Peyer's patch (tissue), 4 donors: ENCODE measurements around the gene RPA3.

ENCODE experiments used
- POLR2A ChIP-seq, 2 donors: fragments of 450-650 bp; IDR thresholded peaks; one replicate each; pipeline ENCODE4 v1.5.1; 2017; ENCODE audit warnings: antibody characterized with exemption in 2 of 2, mild to moderate bottlenecking in 2 of 2, moderate library complexity in 2 of 2
- TF ChIP-seq, protein P1 (sequence below), 6 experiments: fragments of 450-650 bp in 4 of 6; fragments of 200-600 bp in 2 of 6; sonication (generic) in 1 of 6; IDR thresholded peaks; one replicate each; pipeline ENCODE4 v1.5.1; 2017 to 2019; ENCODE audit warnings: antibody characterized with exemption in 6 of 6, mild to moderate bottlenecking in 3 of 6, moderate library complexity in 1 of 6

DNA sequence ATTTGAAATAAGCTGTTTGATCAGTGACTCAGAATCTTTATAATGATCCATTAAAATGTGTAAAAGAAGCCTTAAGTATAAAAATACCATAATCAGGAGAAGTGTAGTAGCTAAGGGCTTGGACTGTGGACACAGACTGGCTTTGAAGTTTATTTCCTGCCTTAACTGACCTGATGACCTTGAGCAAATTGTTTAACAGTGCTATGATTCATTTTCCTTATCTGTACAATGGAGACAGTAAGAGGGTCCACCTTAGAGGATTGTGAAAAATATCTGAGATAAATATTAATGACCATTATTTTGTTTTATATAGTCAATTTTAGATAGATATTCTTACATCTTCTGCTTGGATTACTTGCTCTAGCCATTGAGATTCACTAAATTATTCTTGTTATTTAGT lies 13.3 kb upstream of the RPA3 start:
- TF ChIP-seq, protein P1, sequence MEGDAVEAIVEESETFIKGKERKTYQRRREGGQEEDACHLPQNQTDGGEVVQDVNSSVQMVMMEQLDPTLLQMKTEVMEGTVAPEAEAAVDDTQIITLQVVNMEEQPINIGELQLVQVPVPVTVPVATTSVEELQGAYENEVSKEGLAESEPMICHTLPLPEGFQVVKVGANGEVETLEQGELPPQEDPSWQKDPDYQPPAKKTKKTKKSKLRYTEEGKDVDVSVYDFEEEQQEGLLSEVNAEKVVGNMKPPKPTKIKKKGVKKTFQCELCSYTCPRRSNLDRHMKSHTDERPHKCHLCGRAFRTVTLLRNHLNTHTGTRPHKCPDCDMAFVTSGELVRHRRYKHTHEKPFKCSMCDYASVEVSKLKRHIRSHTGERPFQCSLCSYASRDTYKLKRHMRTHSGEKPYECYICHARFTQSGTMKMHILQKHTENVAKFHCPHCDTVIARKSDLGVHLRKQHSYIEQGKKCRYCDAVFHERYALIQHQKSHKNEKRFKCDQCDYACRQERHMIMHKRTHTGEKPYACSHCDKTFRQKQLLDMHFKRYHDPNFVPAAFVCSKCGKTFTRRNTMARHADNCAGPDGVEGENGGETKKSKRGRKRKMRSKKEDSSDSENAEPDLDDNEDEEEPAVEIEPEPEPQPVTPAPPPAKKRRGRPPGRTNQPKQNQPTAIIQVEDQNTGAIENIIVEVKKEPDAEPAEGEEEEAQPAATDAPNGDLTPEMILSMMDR (IDR thresholded peaks at IDR 0.05): no peak
- no peak for TF ChIP-seq POLR2A (IDR thresholded peaks at IDR 0.05)
